A549 (cell line): Measurements from ENCODE around the gene TRPC6.

Experiments
- BHLHE40 ChIP-seq: IDR thresholded peaks from 2 replicates; pipeline ENCODE4 v1.6.1; 2012; ENCODE audit warnings: low read depth, low read length, inconsistent platforms
- EHMT2 ChIP-seq: fragments of 200-600 bp; sonication (generic); IDR thresholded peaks from 2 replicates; pipeline ENCODE4 v1.6.1; 2016; ENCODE audit warnings: antibody characterized with exemption, low read depth, mild to moderate bottlenecking, moderate library complexity
- EP300 ChIP-seq, 2 experiments: fragments of >200 bp; sonication (Bioruptor Twin); formaldehyde crosslinking; IDR thresholded peaks; 2 replicates in 1 of 2; 3 replicates in 1 of 2; pipeline ENCODE4 v1.6.1; 2016 to 2017
- HDAC2 ChIP-seq: fragments of 200-600 bp; sonication (generic); IDR thresholded peaks from 2 replicates; pipeline ENCODE4 v1.6.1; 2016
- HOXA7 ChIP-seq: fragments of 250-450 bp; sonication (Bioruptor Pico); IDR thresholded peaks from 2 replicates; pipeline ENCODE4 v1.5.0; 2020; ENCODE audit warnings: mild to moderate bottlenecking, moderate library complexity
- MAZ ChIP-seq: fragments of 150-350 bp; IDR thresholded peaks from 2 replicates; pipeline ENCODE4 v1.6.1; 2014; ENCODE audit warnings: antibody characterized with exemption, low read depth, low read length, borderline replicate concordance
- POLR2A ChIP-seq: IDR thresholded peaks from 2 replicates; pipeline ENCODE4 v1.6.1; 2012; ENCODE audit warnings: mild to moderate bottlenecking, low read length
- RAD21 ChIP-seq, 2 experiments: fragments of >200 bp in 1 of 2; sonication (Bioruptor Twin) in 1 of 2; formaldehyde crosslinking in 1 of 2; IDR thresholded peaks in 1 of 2; conservative IDR thresholded peaks in 1 of 2; 2 replicates in 1 of 2; 3 replicates in 1 of 2; pipeline ENCODE4 v1.6.1; 2012 to 2018; ENCODE audit warnings: inconsistent platforms in 1 of 2
- RFX5 ChIP-seq: fragments of 450-650 bp; IDR thresholded peaks from 2 replicates; pipeline ENCODE4 v1.7.1; 2014; ENCODE audit warnings: antibody characterized with exemption, mild to moderate bottlenecking, moderate library complexity
- ZFP36 ChIP-seq: fragments of 450-650 bp; IDR thresholded peaks from 2 replicates; pipeline ENCODE4 v1.6.1; 2014; ENCODE audit warnings: borderline replicate concordance; ENCODE audit not compliant: partially characterized antibody
- TF ChIP-seq, protein P1 (sequence below): fragments of >200 bp; sonication (Bioruptor Twin); formaldehyde crosslinking; IDR thresholded peaks from 3 replicates; pipeline ENCODE4 v1.5.1; 2016

DNA sequence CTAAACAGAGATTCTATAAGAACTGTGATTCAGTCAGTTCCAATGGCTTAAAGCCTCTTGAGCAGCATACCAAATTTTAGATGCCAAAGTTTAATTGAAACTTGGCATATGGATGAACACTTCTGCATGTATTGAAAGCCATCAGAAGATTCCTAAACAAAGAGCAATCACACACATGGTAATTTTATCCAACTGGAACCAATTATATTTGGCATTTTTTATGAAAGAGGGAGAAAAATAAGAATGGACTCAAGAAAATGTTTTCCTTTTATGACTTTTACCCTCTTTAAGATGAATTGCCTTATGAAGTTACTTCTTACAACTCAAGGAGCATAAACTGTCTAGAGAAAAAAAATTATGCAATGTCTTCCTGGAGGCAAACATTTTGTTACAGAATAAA, 7.4 kb downstream of the TRPC6 start:
- TF ChIP-seq MAZ (no peak), POLR2A (no peak), EHMT2 (no peak), HOXA7 (CRISPR knock-in tag) (no peak), HDAC2 (no peak), RFX5 (no peak), RAD21 (conservative IDR thresholded peaks at IDR 0.05 in 1 of 2, IDR thresholded peaks at IDR 0.05 in 1 of 2) (no peak), EP300 (IDR thresholded peaks at IDR 0.05) (no peak), ZFP36 (no peak), BHLHE40 (no peak)
- TF ChIP-seq, protein P1, sequence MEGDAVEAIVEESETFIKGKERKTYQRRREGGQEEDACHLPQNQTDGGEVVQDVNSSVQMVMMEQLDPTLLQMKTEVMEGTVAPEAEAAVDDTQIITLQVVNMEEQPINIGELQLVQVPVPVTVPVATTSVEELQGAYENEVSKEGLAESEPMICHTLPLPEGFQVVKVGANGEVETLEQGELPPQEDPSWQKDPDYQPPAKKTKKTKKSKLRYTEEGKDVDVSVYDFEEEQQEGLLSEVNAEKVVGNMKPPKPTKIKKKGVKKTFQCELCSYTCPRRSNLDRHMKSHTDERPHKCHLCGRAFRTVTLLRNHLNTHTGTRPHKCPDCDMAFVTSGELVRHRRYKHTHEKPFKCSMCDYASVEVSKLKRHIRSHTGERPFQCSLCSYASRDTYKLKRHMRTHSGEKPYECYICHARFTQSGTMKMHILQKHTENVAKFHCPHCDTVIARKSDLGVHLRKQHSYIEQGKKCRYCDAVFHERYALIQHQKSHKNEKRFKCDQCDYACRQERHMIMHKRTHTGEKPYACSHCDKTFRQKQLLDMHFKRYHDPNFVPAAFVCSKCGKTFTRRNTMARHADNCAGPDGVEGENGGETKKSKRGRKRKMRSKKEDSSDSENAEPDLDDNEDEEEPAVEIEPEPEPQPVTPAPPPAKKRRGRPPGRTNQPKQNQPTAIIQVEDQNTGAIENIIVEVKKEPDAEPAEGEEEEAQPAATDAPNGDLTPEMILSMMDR = no peak
